IPS DF 6.9 (cell line): Measurements from ENCODE around the gene TTC23.
"Not testable (repeated sequence)": the region's sequence is repeated elsewhere in the genome, so short reads cannot be mapped to it uniquely, and the experiment has no call there.

Source experiments
- DNase-seq: peaks from one replicate; pipeline ENCODE4 v3.0.0-alpha.2; 2013; ENCODE audit warnings: low read depth, low spot score
- H3K27ac ChIP-seq: one replicate; pipeline ENCODE4 v1.5.1; 2013; ENCODE audit warnings: low read length, control low read depth
- H3K27me3 ChIP-seq: 2 replicates; pipeline ENCODE4 v1.6.1; 2013; ENCODE audit warnings: mild to moderate bottlenecking, low read length; ENCODE audit not compliant: control insufficient read depth, insufficient read depth
- H3K36me3 ChIP-seq: 2 replicates; pipeline ENCODE4 v1.6.1; 2013; ENCODE audit warnings: low read length; ENCODE audit not compliant: control insufficient read depth, insufficient read depth
- H3K4me1 ChIP-seq: 2 replicates; pipeline ENCODE4 v1.6.1; 2013; ENCODE audit warnings: low read length; ENCODE audit not compliant: control insufficient read depth, insufficient read depth
- H3K4me3 ChIP-seq: 2 replicates; pipeline ENCODE4 v1.5.1; 2013; ENCODE audit warnings: mild to moderate bottlenecking, low read length
- H3K9me3 ChIP-seq: 2 replicates; pipeline ENCODE4 v1.6.1; 2013; ENCODE audit warnings: low read length, inconsistent platforms; ENCODE audit not compliant: control insufficient read depth, insufficient read depth
- WGBS: extraction: QIAGEN DNeasy Blood & Tissue Kit; methylation state at CpG from one replicate; pipeline ENCODE4 v1.1.7; 2013; ENCODE audit warnings: mixed read lengths, missing lambda C conversion rate; ENCODE audit not compliant: insufficient read length, insufficient coverage; 5-methylcytosine and 5-hydroxymethylcytosine counted together

TTC23 gene

DNA sequence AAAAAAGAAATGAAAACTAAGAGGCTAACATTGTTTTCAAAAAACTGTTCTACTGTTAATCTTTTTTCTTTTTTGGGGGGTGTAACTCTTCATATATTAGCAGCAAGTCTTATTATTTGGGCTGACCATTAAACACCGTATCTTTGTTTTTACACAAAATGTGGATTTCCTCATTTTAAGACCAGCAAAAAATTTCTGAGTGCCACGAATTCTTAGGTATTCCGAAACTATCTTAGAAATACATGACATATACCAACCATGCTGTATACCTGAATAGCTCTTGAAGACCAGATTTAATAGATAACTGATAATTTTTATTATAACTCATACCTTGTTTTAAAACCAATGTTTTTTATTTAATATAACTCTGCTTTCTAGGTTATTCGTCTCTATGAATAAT lies 620 bp upstream of the TTC23 start:
- no peak overlapping the region for H3K27ac ChIP-seq
- no peaks in the 10 kb centered on the region for H3K9me3 ChIP-seq
- no CpG with 5 or more reads among the region's 4 CpGs for WGBS
- no peaks in the 10 kb centered on the region for H3K27me3 ChIP-seq
- H3K4me1 ChIP-seq, result no peaks in the 10 kb centered on the region
- no peak overlapping the region for H3K4me3 ChIP-seq
- no peaks in the 10 kb centered on the region for H3K36me3 ChIP-seq
- DNase-seq, result no peak

- no peak overlapping the region for H3K27ac ChIP-seq
- H3K27me3 ChIP-seq, result no peaks in the 10 kb centered on the region
- H3K9me3 ChIP-seq, result no peaks in the 10 kb centered on the region
- H3K4me1 ChIP-seq, result no peaks in the 10 kb centered on the region
- no peaks in the 10 kb centered on the region for H3K36me3 ChIP-seq
- H3K4me3 ChIP-seq, result no peak overlapping the region
- DNase-seq, result no peak
- WGBS, result no CpG with 5 or more reads among the region's 7 CpGs
These were observed 1.2 kb downstream of the TTC23 start for GRCh38 chr15:99248000-99248715.

DNA sequence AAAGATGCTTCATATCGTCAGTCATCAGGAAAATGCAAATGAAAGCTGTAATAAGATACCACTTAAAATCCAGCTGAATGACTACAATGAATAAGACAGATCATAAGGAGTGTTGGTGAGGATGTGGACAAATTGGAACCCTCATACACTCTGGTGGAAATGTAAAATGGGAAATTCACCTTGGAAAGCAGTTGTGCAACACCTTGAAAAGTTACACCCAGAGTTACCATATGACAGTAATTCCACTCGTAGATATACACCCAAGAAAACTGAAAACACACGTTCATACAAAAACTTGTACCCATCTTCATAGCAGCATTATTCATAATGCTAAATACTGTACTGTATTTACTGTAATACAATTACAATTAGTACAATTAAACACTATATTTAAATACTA lies 2.3 kb downstream of the TTC23 start:
- H3K4me3 ChIP-seq, result no peak overlapping the region
- no peaks in the 10 kb centered on the region for H3K4me1 ChIP-seq
- no peaks in the 10 kb centered on the region for H3K9me3 ChIP-seq
- no peak for DNase-seq
- no peak overlapping the region for H3K27ac ChIP-seq
- no CpG with 5 or more reads among the region's 3 CpGs for WGBS
- no peaks in the 10 kb centered on the region for H3K27me3 ChIP-seq
- H3K36me3 ChIP-seq, result no peaks in the 10 kb centered on the region

DNA sequence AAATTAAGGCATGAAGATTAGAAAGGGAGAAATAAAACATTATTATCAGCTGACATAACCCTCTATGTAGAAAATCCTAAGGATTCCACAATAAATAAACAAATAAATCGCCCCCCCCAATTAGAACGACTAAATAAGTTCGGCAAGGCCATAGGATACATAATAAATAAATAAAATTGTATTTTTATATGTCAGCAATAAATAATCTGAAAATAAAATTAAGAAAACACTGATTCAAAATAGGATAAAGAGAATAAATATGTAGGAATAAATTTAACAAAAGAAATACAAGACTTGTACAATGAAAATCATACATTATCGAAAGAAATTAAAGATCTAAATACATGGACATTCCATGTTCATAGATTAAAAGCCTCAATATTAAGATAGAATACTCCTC lies 5.1 kb downstream of the TTC23 start:
- Histone ChIP-seq H3K36me3 (no peaks in the 10 kb centered on the region), H3K27ac (no peak overlapping the region), H3K27me3 (no peaks in the 10 kb centered on the region), H3K9me3 (no peaks in the 10 kb centered on the region), H3K4me1 (no peaks in the 10 kb centered on the region), H3K4me3 (no peak overlapping the region)
- no CpG with 5 or more reads among the region's 4 CpGs for WGBS
- DNase-seq, result no peak

DNA sequence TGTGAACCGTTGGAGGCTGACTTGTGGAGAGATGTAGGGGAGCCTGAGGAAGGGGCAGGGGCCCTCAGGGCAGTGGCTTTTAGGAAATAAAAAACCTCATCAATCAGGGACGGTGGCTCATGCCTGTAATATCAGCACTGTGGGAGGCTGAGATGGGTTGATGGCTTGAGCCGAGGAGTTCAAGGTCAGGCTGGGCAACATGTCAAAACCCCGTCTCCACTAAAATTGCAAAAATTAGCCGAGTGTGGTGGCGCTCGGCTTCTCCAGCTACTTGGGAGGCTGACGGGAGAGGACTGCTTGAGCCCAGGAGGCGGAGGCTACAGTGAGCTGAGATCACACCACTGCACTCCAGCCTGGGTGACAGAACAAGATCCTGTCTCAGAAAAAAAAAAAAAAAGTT lies 7.6 kb downstream of the TTC23 start:
- no peak for DNase-seq
- Histone ChIP-seq H3K27me3 (no peaks in the 10 kb centered on the region), H3K4me1 (no peaks in the 10 kb centered on the region), H3K36me3 (no peaks in the 10 kb centered on the region), H3K9me3 (no peaks in the 10 kb centered on the region), H3K4me3 (no peak overlapping the region), H3K27ac (no peak overlapping the region)
- WGBS, result no CpG with 5 or more reads among the region's 9 CpGs

DNA sequence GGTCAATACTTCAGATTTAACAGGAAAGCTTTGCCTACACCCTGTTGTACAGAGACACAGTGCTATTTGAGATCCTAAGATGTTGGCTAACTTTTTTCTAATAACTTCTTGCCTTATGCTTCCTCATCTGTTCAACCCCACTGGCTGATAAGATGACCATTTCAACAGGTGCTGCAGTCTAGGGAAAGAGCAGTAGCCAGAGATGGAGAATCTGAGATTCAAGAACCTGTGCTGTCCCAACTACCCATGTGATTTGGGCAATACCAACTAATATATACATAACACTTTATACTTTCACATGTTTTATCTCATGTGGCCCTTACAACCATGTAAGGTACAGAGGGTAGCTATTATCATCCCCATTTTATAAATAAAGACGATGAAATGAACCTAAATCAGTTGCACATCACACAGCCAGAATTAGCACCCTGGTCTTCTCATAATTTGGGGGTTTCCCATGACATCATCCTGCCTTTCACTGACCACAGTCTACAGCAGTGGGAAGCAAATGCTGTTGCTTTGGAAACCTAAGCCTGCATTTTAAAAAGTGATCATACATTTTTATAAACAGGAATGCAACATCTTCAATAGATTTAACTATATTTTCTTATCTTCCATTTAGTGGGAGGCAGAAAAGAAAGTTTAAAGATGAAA lies 9.7 kb downstream of the TTC23 start:
- Histone ChIP-seq H3K4me1 (no peaks in the 10 kb centered on the region), H3K27ac (no peak overlapping the region), H3K4me3 (no peak overlapping the region), H3K27me3 (no peaks in the 10 kb centered on the region), H3K36me3 (no peaks in the 10 kb centered on the region), H3K9me3 (no peaks in the 10 kb centered on the region)
- no peak for DNase-seq
- no CpG with 5 or more reads among the region's 1 CpG for WGBS

- no CpG with 5 or more reads among the region's 3 CpGs for WGBS
- no peak for DNase-seq
These were observed 10.5 kb downstream of the TTC23 start for GRCh38 chr15:99238849-99239248.

GRCh38 chr15:99234160-99234559 lies 15.2 kb downstream of the TTC23 start:
- not testable (repeated sequence) for DNase-seq, H3K27ac ChIP-seq, H3K4me3 ChIP-seq, H3K27me3 ChIP-seq, H3K4me1 ChIP-seq, H3K9me3 ChIP-seq, H3K36me3 ChIP-seq
- WGBS, result no CpG with 5 or more reads among the region's 6 CpGs

More at GRCh38 chr15:99238849-99239248, 10.5 kb downstream of the TTC23 start:
- Histone ChIP-seq H3K9me3 (no peaks in the 10 kb centered on the region), H3K4me1 (no peaks in the 10 kb centered on the region), H3K36me3 (no peaks in the 10 kb centered on the region), H3K27me3 (no peaks in the 10 kb centered on the region), H3K4me3 (no peak overlapping the region), H3K27ac (no peak overlapping the region)

DNA sequence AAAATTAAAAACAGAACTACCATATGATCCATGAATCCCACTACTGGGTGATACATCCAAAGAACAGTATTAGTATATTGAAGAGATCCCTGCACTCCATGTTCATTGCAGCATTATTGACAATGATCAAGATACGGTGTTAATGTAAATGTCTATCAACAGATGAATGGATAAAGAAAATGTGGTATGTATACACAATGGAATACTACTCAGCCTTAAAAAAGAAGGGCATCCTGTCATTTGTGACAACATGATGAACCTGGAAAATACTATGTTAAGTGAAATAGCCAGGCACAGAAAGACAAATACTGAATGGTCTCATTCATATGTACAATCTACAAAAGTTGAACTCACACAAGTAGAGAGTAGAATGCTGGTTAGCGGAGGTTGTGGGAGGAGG lies 16.6 kb downstream of the TTC23 start:
- no CpG with 5 or more reads among the region's 2 CpGs for WGBS
- H3K4me3 ChIP-seq, result no peak overlapping the region
- H3K9me3 ChIP-seq, result no peaks in the 10 kb centered on the region
- H3K27me3 ChIP-seq, result no peaks in the 10 kb centered on the region
- DNase-seq, result no peak
- H3K4me1 ChIP-seq, result no peaks in the 10 kb centered on the region
- no peaks in the 10 kb centered on the region for H3K36me3 ChIP-seq
- H3K27ac ChIP-seq, result no peak overlapping the region

GRCh38 chr15:99230867-99231266 lies 18.5 kb downstream of the TTC23 start:
- Histone ChIP-seq H3K4me3 (no peak overlapping the region), H3K27me3 (no peaks in the 10 kb centered on the region), H3K27ac (no peak overlapping the region), H3K4me1 (no peaks in the 10 kb centered on the region), H3K36me3 (no peaks in the 10 kb centered on the region), H3K9me3 (no peaks in the 10 kb centered on the region)
- WGBS, result no CpG with 5 or more reads among the region's 4 CpGs
- DNase-seq, result no peak
